H1 (cell line): Measurements from ENCODE around the gene MT1X. TPM values are rescaled to one million over a fixed set of nuclear protein-coding genes. Genes with fewer than 3 reads are reported as not detected.

Experiments used
- CTCF ChIA-PET: fragments of 300-600 bp; sonication (Branson Sonifier 250); formaldehyde crosslinking; loops from one replicate; lab custom pipeline; 2021; ENCODE audit not compliant: partially characterized antibody; lab: Charles Lee
- POLR2A ChIA-PET: fragments of 300-600 bp; sonication (Branson Sonifier 250); formaldehyde crosslinking; loops from one replicate; lab custom pipeline; 2021; ENCODE audit warnings: inconsistent platforms; ENCODE audit not compliant: partially characterized antibody; lab: Charles Lee
- DNase-seq, 2 experiments: peaks; one replicate each; pipeline versions ENCODE4 v3.0.0 to v3.0.0-alpha.2; 2010 to 2022; ENCODE audit warnings: low spot score in 2 of 2, low read depth in 1 of 2, mixed read lengths in 1 of 2
- FAIRE-seq: peaks from 2 replicates; lab custom pipeline; 2011; peaks lifted over from hg19 to GRCh38; lab: Jason Lieb, UNC
- H2AFZ ChIP-seq: 2 replicates; pipeline ENCODE4 v1.8.1; 2012; ENCODE audit warnings: low read length, inconsistent platforms
- H2AK5ac ChIP-seq: 2 replicates; pipeline ENCODE4 v1.6.1; 2013; ENCODE audit warnings: low read depth, low read length
- H2BK120ac ChIP-seq: replicated peaks from 2 replicates; pipeline ENCODE3; 2013; ENCODE audit warnings: low read depth, low read length, inconsistent platforms
- H2BK12ac ChIP-seq: 2 replicates; pipeline ENCODE4 v1.6.1; 2013; ENCODE audit warnings: low read depth, low read length
- H2BK15ac ChIP-seq: 2 replicates; pipeline ENCODE4 v1.6.1; 2013; ENCODE audit warnings: low read length
- H2BK20ac ChIP-seq: 2 replicates; pipeline ENCODE4 v1.6.1; 2013; ENCODE audit warnings: low read length
- H2BK5ac ChIP-seq: 2 replicates; pipeline ENCODE4 v1.6.1; 2013; ENCODE audit warnings: low read depth, low read length
- H3K14ac ChIP-seq: 2 replicates; pipeline ENCODE4 v1.6.1; 2013; ENCODE audit warnings: inconsistent platforms; ENCODE audit not compliant: insufficient read length
- H3K18ac ChIP-seq: 2 replicates; pipeline ENCODE4 v1.6.1; 2013; ENCODE audit warnings: low read length; ENCODE audit errors: extremely low read depth
- H3K23ac ChIP-seq: 2 replicates; pipeline ENCODE4 v1.6.1; 2013; ENCODE audit warnings: inconsistent platforms; ENCODE audit not compliant: insufficient read length
- H3K23me2 ChIP-seq: 2 replicates; pipeline ENCODE4 v1.6.1; 2013; ENCODE audit warnings: low read depth, low read length
- H3K27ac ChIP-seq: 2 replicates; pipeline ENCODE4 v1.6.1; 2011; ENCODE audit warnings: low read depth, low read length, inconsistent platforms
- H3K27me3 ChIP-seq, 4 experiments: replicated peaks in 1 of 4; 1 replicate in 1 of 4; 2 replicates in 3 of 4; pipeline versions ENCODE4 v1.6.1 to v1.8.1; 2011 to 2013; ENCODE audit warnings: low read length in 3 of 4, mild to moderate bottlenecking in 3 of 4, inconsistent platforms in 2 of 4, mixed read lengths in 2 of 4, moderate library complexity in 1 of 4; ENCODE audit not compliant: control insufficient read depth in 3 of 4, insufficient read depth in 3 of 4; ENCODE audit errors: extremely low read depth in 1 of 4
- H3K36me3 ChIP-seq, 4 experiments: 2 replicates each; pipeline versions ENCODE4 v1.6.1 to v1.8.1; 2011 to 2013; ENCODE audit warnings: mild to moderate bottlenecking in 4 of 4, low read length in 3 of 4, moderate library complexity in 2 of 4, control low read depth in 1 of 4, inconsistent platforms in 1 of 4; ENCODE audit not compliant: insufficient read depth in 4 of 4, control insufficient read depth in 2 of 4
- H3K4ac ChIP-seq: replicated peaks from 2 replicates; pipeline ENCODE3; 2013; ENCODE audit warnings: low read length, low read depth, mixed read lengths, inconsistent platforms; ENCODE audit not compliant: insufficient read length
- H3K4me1 ChIP-seq, 4 experiments: replicated peaks in 1 of 4; 1 replicate in 1 of 4; 2 replicates in 3 of 4; pipeline versions ENCODE4 v1.6.1 to v1.8.1; 2011 to 2013; ENCODE audit warnings: low read length in 3 of 4, inconsistent platforms in 2 of 4, mixed read lengths in 1 of 4; ENCODE audit not compliant: insufficient read depth in 4 of 4, control insufficient read depth in 3 of 4
- H3K4me2 ChIP-seq, 2 experiments: 2 replicates each; pipeline versions ENCODE4 v1.6.1 to v1.8.1; 2011 to 2013; ENCODE audit warnings: low read depth in 2 of 2, low read length in 2 of 2, control low read depth in 1 of 2, inconsistent platforms in 1 of 2, mild to moderate bottlenecking in 1 of 2; ENCODE audit not compliant: insufficient read depth in 1 of 2
- H3K4me3 ChIP-seq, 4 experiments: fragments of 200-600, 300-600 bp in 1 of 4; sonication (generic), shearing (Covaris generic), sonication (Bioruptor Twin) in 1 of 4; 2 replicates each; pipeline versions ENCODE4 v1.5.1 to v1.8.1; 2011 to 2016; ENCODE audit warnings: low read length in 4 of 4, low read depth in 3 of 4, control low read depth in 2 of 4, inconsistent platforms in 2 of 4, mild to moderate bottlenecking in 2 of 4, mixed read lengths in 1 of 4, moderate library complexity in 1 of 4; ENCODE audit not compliant: insufficient read depth in 2 of 4; ENCODE audit errors: extremely low read depth in 1 of 4
- H3K56ac ChIP-seq: replicated peaks from 2 replicates; pipeline ENCODE3; 2013; ENCODE audit warnings: low read depth, mild to moderate bottlenecking, mixed read lengths, low read length, inconsistent platforms; ENCODE audit not compliant: insufficient read length
- H3K79me1 ChIP-seq: 2 replicates; pipeline ENCODE4 v1.6.1; 2013; ENCODE audit warnings: low read depth, low read length, control low read depth
- H3K79me2 ChIP-seq, 2 experiments: 2 replicates each; pipeline versions ENCODE4 v1.6.1 to v1.8.1; 2012 to 2013; ENCODE audit warnings: low read length in 2 of 2, mild to moderate bottlenecking in 2 of 2, inconsistent platforms in 1 of 2; ENCODE audit not compliant: insufficient read depth in 2 of 2, control insufficient read depth in 1 of 2
- H3K9ac ChIP-seq, 4 experiments: replicated peaks in 1 of 4; 1 replicate in 1 of 4; 2 replicates in 3 of 4; pipeline versions ENCODE4 v1.6.1 to v1.8.1; 2011 to 2013; ENCODE audit warnings: low read depth in 3 of 4, low read length in 3 of 4, control low read depth in 2 of 4, mild to moderate bottlenecking in 2 of 4, moderate library complexity in 2 of 4, inconsistent platforms in 1 of 4; ENCODE audit errors: extremely low read depth in 1 of 4
- H3K9me3 ChIP-seq, 2 experiments: 2 replicates each; pipeline versions ENCODE4 v1.6.1 to v1.8.1; 2012 to 2013; ENCODE audit warnings: mild to moderate bottlenecking in 2 of 2, moderate library complexity in 2 of 2, control low read depth in 1 of 2, inconsistent platforms in 1 of 2, low read depth in 1 of 2, low read length in 1 of 2, mixed read lengths in 1 of 2; ENCODE audit not compliant: insufficient read depth in 2 of 2
- H4K20me1 ChIP-seq, 2 experiments: replicated peaks in 1 of 2; 2 replicates each; pipeline versions ENCODE3 to v1.8.1; 2011 to 2013; ENCODE audit warnings: inconsistent platforms in 2 of 2, low read length in 2 of 2, mild to moderate bottlenecking in 1 of 2; ENCODE audit not compliant: insufficient read depth in 2 of 2, control insufficient read depth in 1 of 2
- H4K5ac ChIP-seq: 2 replicates; pipeline ENCODE4 v1.6.1; 2013; ENCODE audit warnings: low read length, low read depth, mixed read lengths, inconsistent platforms; ENCODE audit not compliant: insufficient read length
- H4K8ac ChIP-seq: 2 replicates; pipeline ENCODE4 v1.8.0; 2013; ENCODE audit warnings: mild to moderate bottlenecking, moderate library complexity, low read length, inconsistent platforms; ENCODE audit not compliant: insufficient read depth; ENCODE audit errors: extremely low read depth
- H4K91ac ChIP-seq: replicated peaks from 2 replicates; pipeline ENCODE3; 2013; ENCODE audit warnings: low read length, mixed read lengths, inconsistent platforms; ENCODE audit not compliant: insufficient read length
- ASH2L ChIP-seq: fragments of 200-600, 300-600 bp; sonication (generic); IDR thresholded peaks from one replicate; pipeline ENCODE4 v1.7.1; 2017; ENCODE audit warnings: low read length
- BCL11A ChIP-seq, 2 experiments: IDR thresholded peaks; one replicate each; pipeline ENCODE4 v1.6.1; 2011; ENCODE audit warnings: low read depth in 2 of 2, low read length in 2 of 2, mild to moderate bottlenecking in 2 of 2
- BRCA1 ChIP-seq: IDR thresholded peaks from 2 replicates; pipeline ENCODE4 v1.6.1; 2012; ENCODE audit warnings: low read depth, low read length, improper control_type of control experiment
- HDAC6 ChIP-seq: IDR thresholded peaks from one replicate; pipeline ENCODE4 v1.7.1; 2012; ENCODE audit warnings: low read depth, mild to moderate bottlenecking, inconsistent platforms, low read length, moderate library complexity
- JUN ChIP-seq: IDR thresholded peaks from 2 replicates; pipeline ENCODE4 v1.6.1; 2011; ENCODE audit warnings: low read depth, mild to moderate bottlenecking, improper control_type of control experiment, low read length
- POU5F1 ChIP-seq: IDR thresholded peaks from 2 replicates; pipeline ENCODE4 v1.6.1; 2011; ENCODE audit warnings: low read depth, mild to moderate bottlenecking, low read length, moderate library complexity
- RXRA ChIP-seq: IDR thresholded peaks from 2 replicates; pipeline ENCODE4 v1.6.1; 2011; ENCODE audit warnings: low read depth, mild to moderate bottlenecking, low read length, moderate library complexity; ENCODE audit not compliant: insufficient read depth
- SIRT6 ChIP-seq: IDR thresholded peaks from one replicate; pipeline ENCODE4 v1.7.1; 2012; ENCODE audit warnings: low read length, inconsistent platforms
- SP4 ChIP-seq: IDR thresholded peaks from 2 replicates; pipeline ENCODE4 v1.6.1; 2012; ENCODE audit warnings: low read length, inconsistent platforms
- SUZ12 ChIP-seq: fragments of 200-600 bp; sonication (generic); IDR thresholded peaks from 2 replicates; pipeline ENCODE4 v1.6.1; 2012; ENCODE audit warnings: mild to moderate bottlenecking, inconsistent platforms, low read length, moderate library complexity, mixed read lengths
- TAF7 ChIP-seq: optimal IDR thresholded peaks from 2 replicates; pipeline ENCODE3; 2011; ENCODE audit warnings: low read depth, mild to moderate bottlenecking, inconsistent platforms, low read length, moderate library complexity, borderline replicate concordance
- WGBS, 2 experiments: shearing (Covaris generic) in 1 of 2; methylation state at CpG; one replicate each; pipeline versions ENCODE4 v1.1.6 to v1.1.7; 2013 to 2015; ENCODE audit warnings: low lambda C conversion rate in 2 of 2, mixed read lengths in 2 of 2, inconsistent platforms in 1 of 2, low coverage in 1 of 2, missing lambda C conversion rate in 1 of 2; ENCODE audit not compliant: insufficient replicate concordance in 2 of 2, insufficient coverage in 1 of 2, insufficient read length in 1 of 2; ENCODE audit errors: extremely low coverage in 1 of 2, missing lambda C conversion rate in 1 of 2; 5-methylcytosine and 5-hydroxymethylcytosine counted together
- polyA plus RNA-seq, 7 experiments: library from polyadenylated mRNA; depleted of rRNA in 3 of 7; stranded (reverse) in 5 of 7; unstranded in 2 of 7; fragments of >200 nt in 5 of 7; fragments of 200-250 nt in 2 of 7; gene quantifications; 1 replicate in 5 of 7; 2 replicates in 1 of 7; 4 replicates in 1 of 7; pipeline versions ENCODE4 v1.2.1 to v1.2.3, GENCODE V29; 2011 to 2013; ENCODE audit warnings: missing spikeins in 2 of 7, mixed read lengths in 2 of 7
- total RNA-seq: library from RNA; stranded (reverse); fragmentation: NEBNext Ultra II Directional; extraction: Animal tissue kit (Norgen Biotek cat#: 25700); gene quantifications from 2 replicates; pipeline ENCODE4 v1.2.1, GENCODE V29; 2021
- TF ChIP-seq, protein P1 (sequence below): IDR thresholded peaks from 2 replicates; pipeline ENCODE4 v1.6.1; 2012; ENCODE audit warnings: inconsistent platforms

MT1X gene
- total and polyA plus RNA-seq, 2 of the 8 experiments (the other 6 are each of a cell fraction or from before 2014, with no cell fraction given) = 52.4 to 1,060 TPM

- Histone ChIP-seq H3K4me2 (peak overlapping the region in 1 of 2 experiments; percentile 100; a peak in 1 of 4 replicates), H4K91ac (no peak overlapping the region), H3K27ac (no peak overlapping the region), H4K5ac (no peak overlapping the region), H3K79me1 (no peaks in the 10 kb centered on the region; the same call in 1 of the 2 replicates), H3K27me3 (peaks cover 0 to 34% (median 20%) of the 10 kb centered on the region in 4 experiments; a peak in 5 of 7 replicates), H3K4ac (no peak overlapping the region), H3K79me2 (no peaks in the 10 kb centered on the region), H2AK5ac (no peak overlapping the region), H3K36me3 (peaks cover 0 to 3% (median 0%) of the 10 kb centered on the region in 4 experiments; a peak in 1 of 8 replicates), H3K4me1 (peaks cover 0 to 19% (median 8%) of the 10 kb centered on the region in 4 experiments; a peak in 6 of 7 replicates), H3K4me3 (no peak overlapping the region), H4K8ac (no peak overlapping the region; the same call in 1 of the 2 replicates), H2BK20ac (no peak overlapping the region), H3K56ac (no peak overlapping the region), H3K9ac (no peak overlapping the region), H4K20me1 (peaks cover 0 to 1% of the 10 kb centered on the region in 2 experiments), H2BK5ac (no peak overlapping the region), H3K9me3 (no peaks in the 10 kb centered on the region), H2BK120ac (no peak overlapping the region), H2BK15ac (0 out of 2 replicates have a peak overlapping the region, but pooled peaks have one; percentile 32), H2AFZ (no peak overlapping the region), H2BK12ac (no peak overlapping the region), H3K23me2 (peaks cover 10% of the 10 kb centered on the region), H3K23ac (no peak overlapping the region), H3K18ac (no peak overlapping the region), H3K14ac (no peak overlapping the region)
- no peak for FAIRE-seq
- WGBS, 2 experiments = 76% methylated on average over 4 of the region's 4 CpGs; no CpG with 5 or more reads in 1 of the 2 experiments
- ChIA-PET POLR2A (interaction anchor here (1.2 to 12.9 kb wide), 10 partner anchors 8 to 137 kb away, joined by 3 to 205 read pairs (median 8); partner anchors contain the start of genes MT1A, MT1E, MT1G and MT1H), CTCF (interaction anchor here (0.6 to 4.5 kb wide), 4 partner anchors 11 to 185 kb away, joined by 3 to 37 read pairs (median 5); no protein-coding TSS in a partner anchor)
- no peak for DNase-seq
- TF ChIP-seq SP4 (no peak), ASH2L (no peak), POU5F1 (no peak), TAF7 (no peak), BCL11A (IDR thresholded peaks at IDR 0.05; ENCODE audit: low read depth in 2 of 2, low read length in 2 of 2) (no peak), JUN (no peak), RXRA (no peak), SUZ12 (no peak), SIRT6 (no peak), BRCA1 (no peak), HDAC6 (no peak)
- TF ChIP-seq, protein P1, sequence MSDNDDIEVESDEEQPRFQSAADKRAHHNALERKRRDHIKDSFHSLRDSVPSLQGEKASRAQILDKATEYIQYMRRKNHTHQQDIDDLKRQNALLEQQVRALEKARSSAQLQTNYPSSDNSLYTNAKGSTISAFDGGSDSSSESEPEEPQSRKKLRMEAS = no peak
Observed at GRCh38 chr16:56684256-56684925, 2.1 kb downstream of the MT1X start.
